Brain microvascular endothelial cell (primary cell): ENCODE measurements around the gene KIAA0040.

Source experiments
- DNase-seq: peaks from one replicate; pipeline ENCODE4 v3.0.0-alpha.2; 2020
- H3K27ac ChIP-seq: fragments of 250-450 bp; sonication (Bioruptor Pico); 2 replicates; pipeline ENCODE4 v1.5.1; 2020; ENCODE audit warnings: mild to moderate bottlenecking, moderate library complexity
- H3K27me3 ChIP-seq: fragments of 250-450 bp; sonication (Bioruptor Pico); replicated peaks from 2 replicates; pipeline ENCODE4 v1.5.1; 2020; ENCODE audit warnings: mild to moderate bottlenecking
- H3K36me3 ChIP-seq: fragments of 250-450 bp; sonication (Bioruptor Pico); replicated peaks from 2 replicates; pipeline ENCODE4 v1.5.1; 2020; ENCODE audit warnings: mild to moderate bottlenecking
- H3K4me3 ChIP-seq: 2 replicates; pipeline ENCODE4 v1.5.1; 2011; ENCODE audit warnings: low read depth, mild to moderate bottlenecking, control low read depth, low read length, moderate library complexity
- CTCF ChIP-seq: IDR thresholded peaks from 2 replicates; pipeline ENCODE4 v1.5.1; 2011; ENCODE audit warnings: low read depth, mild to moderate bottlenecking, moderate library complexity, low read length, control low read depth, inconsistent platforms; ENCODE audit errors: missing control alignments
- in situ Hi-C: cut with HindIII; loops from 2 replicates; pipeline ENCODE4 v1.10.0; 2017; ENCODE audit warnings: low sequenced_read_pairs, low pct_ligation_motif_present

The KIAA0040 gene

GRCh38 chr1:175174309-175175102, 18.1 kb downstream of the KIAA0040 start:
- no peaks in the 10 kb centered on the region for H3K27me3 ChIP-seq
- H3K4me3 ChIP-seq = no peak overlapping the region
- no peak for DNase-seq
- in situ Hi-C loops = no loop called here
- no peak overlapping the region for H3K27ac ChIP-seq
- H3K36me3 ChIP-seq = no peaks in the 10 kb centered on the region
- no peak for TF ChIP-seq CTCF

- no peaks in the 10 kb centered on the region for H3K36me3 ChIP-seq
- H3K4me3 ChIP-seq = no peak overlapping the region
- no peak overlapping the region for H3K27ac ChIP-seq
- DNase-seq = no peak
- no peak for TF ChIP-seq CTCF
- in situ Hi-C loops = no loop called here
- no peaks in the 10 kb centered on the region for H3K27me3 ChIP-seq
These were observed 19.0 kb downstream of the KIAA0040 start for GRCh38 chr1:175173531-175173930.

- no peak overlapping the region for H3K4me3 ChIP-seq
- no peaks in the 10 kb centered on the region for H3K36me3 ChIP-seq
- TF ChIP-seq CTCF = no peak
- in situ Hi-C loops = no loop called here
- DNase-seq = no peak
- H3K27ac ChIP-seq = no peak overlapping the region
- no peaks in the 10 kb centered on the region for H3K27me3 ChIP-seq
These were observed 20.1 kb downstream of the KIAA0040 start for GRCh38 chr1:175172503-175172902.

- H3K4me3 ChIP-seq = no peak overlapping the region
- no peaks in the 10 kb centered on the region for H3K27me3 ChIP-seq
- H3K36me3 ChIP-seq = no peaks in the 10 kb centered on the region
- no peak for TF ChIP-seq CTCF
- no peak overlapping the region for H3K27ac ChIP-seq
- no peak for DNase-seq
- in situ Hi-C loops = no loop called here
These were observed 21.3 kb downstream of the KIAA0040 start for GRCh38 chr1:175171036-175171913.

GRCh38 chr1:175169286-175170018, 23.1 kb downstream of the KIAA0040 start:
- Histone ChIP-seq H3K4me3 (no peak overlapping the region), H3K36me3 (no peaks in the 10 kb centered on the region), H3K27me3 (no peaks in the 10 kb centered on the region), H3K27ac (no peak overlapping the region)
- no peak for DNase-seq
- in situ Hi-C loops = no loop called here
- TF ChIP-seq CTCF = no peak
